Embryonic facial prominence (tissue), 1 donor: Measurements from ENCODE around the gene FAM117A.
"Not testable (repeated sequence)": the region's sequence is repeated elsewhere in the genome, so short reads cannot be mapped to it uniquely, and the experiment has no call there.

ENCODE experiments used
- DNase-seq: peaks from one replicate; pipeline ENCODE4 v3.0.0-alpha.2; 2016; ENCODE audit errors: extremely low spot score

The FAM117A gene

GRCh38 chr17:49741009-49741691 is 22.8 kb downstream of the FAM117A start:
- no peak for DNase-seq

- DNase-seq, result no peak
These were observed 24.2 kb downstream of the FAM117A start for GRCh38 chr17:49739641-49740271.

- DNase-seq, result no peak
These were observed 25.3 kb downstream of the FAM117A start for GRCh38 chr17:49738456-49739163.

- DNase-seq, result no peak
These were observed 29.1 kb downstream of the FAM117A start for GRCh38 chr17:49734515-49735490.

GRCh38 chr17:49731435-49731831 is 32.5 kb downstream of the FAM117A start:
- DNase-seq, result no peak

- no peak for DNase-seq
These were observed 33.0 kb downstream of the FAM117A start for GRCh38 chr17:49730785-49731434.

- DNase-seq, result no peak
These were observed 33.7 kb downstream of the FAM117A start for GRCh38 chr17:49730078-49730784.

- DNase-seq, result no peak
These were observed 34.9 kb downstream of the FAM117A start for GRCh38 chr17:49729069-49729468.

GRCh38 chr17:49728425-49728824 is 35.5 kb downstream of the FAM117A start:
- no peak for DNase-seq

GRCh38 chr17:49727380-49727779 is 36.6 kb downstream of the FAM117A start:
- no peak for DNase-seq

- DNase-seq, result no peak
These were observed 38.3 kb downstream of the FAM117A start for GRCh38 chr17:49725452-49726130.

- DNase-seq, result not testable (repeated sequence)
These were observed 39.4 kb downstream of the FAM117A start for GRCh38 chr17:49724552-49724951.

GRCh38 chr17:49723423-49723822 is 40.5 kb downstream of the FAM117A start:
- DNase-seq, result no peak

GRCh38 chr17:49722066-49722465 is 41.9 kb downstream of the FAM117A start:
- no peak for DNase-seq

- no peak for DNase-seq
These were observed 46.5 kb downstream of the FAM117A start for GRCh38 chr17:49717371-49717861.

GRCh38 chr17:49716668-49717364 is 47.1 kb downstream of the FAM117A start:
- DNase-seq, result no peak

GRCh38 chr17:49715717-49716279 is 48.1 kb downstream of the FAM117A start:
- no peak for DNase-seq

- DNase-seq, result no peak
These were observed 48.7 kb downstream of the FAM117A start for GRCh38 chr17:49715216-49715615.
